H1 (cell line): Measurements from ENCODE around the gene MAFB. TPM values are rescaled to one million over a fixed set of nuclear protein-coding genes. Genes with fewer than 3 reads are reported as not detected.

Experiments used
- BRCA1 ChIP-seq: IDR thresholded peaks from 2 replicates; pipeline ENCODE4 v1.6.1; 2012; ENCODE audit warnings: low read depth, low read length, improper control_type of control experiment
- KDM1A ChIP-seq: fragments of 200-600, 300-600 bp; sonication (generic); IDR thresholded peaks from 2 replicates; pipeline ENCODE4 v1.7.1; 2016; ENCODE audit warnings: mild to moderate bottlenecking, low read length, borderline replicate concordance
- RAD21 ChIP-seq, 2 experiments: IDR thresholded peaks in 1 of 2; conservative IDR thresholded peaks in 1 of 2; 2 replicates each; pipeline ENCODE4 v1.6.1; 2011; ENCODE audit warnings: low read depth in 2 of 2, low read length in 2 of 2, improper control_type of control experiment in 1 of 2, inconsistent platforms in 1 of 2, mild to moderate bottlenecking in 1 of 2, moderate library complexity in 1 of 2
- RNF2 ChIP-seq: fragments of 200-900, 300-1000 bp; sonication (generic); IDR thresholded peaks from 2 replicates; pipeline ENCODE4 v1.7.1; 2016; ENCODE audit warnings: borderline replicate concordance, low read depth, mild to moderate bottlenecking, antibody characterized with exemption, low read length; ENCODE audit not compliant: poor library complexity, severe bottlenecking; ENCODE audit errors: missing control alignments
- polyA plus RNA-seq, 7 experiments: library from polyadenylated mRNA; depleted of rRNA in 3 of 7; stranded (reverse) in 5 of 7; unstranded in 2 of 7; fragments of >200 nt in 5 of 7; fragments of 200-250 nt in 2 of 7; gene quantifications; 1 replicate in 5 of 7; 2 replicates in 1 of 7; 4 replicates in 1 of 7; pipeline versions ENCODE4 v1.2.1 to v1.2.3, GENCODE V29; 2011 to 2013; ENCODE audit warnings: missing spikeins in 2 of 7, mixed read lengths in 2 of 7
- total RNA-seq: library from RNA; stranded (reverse); fragmentation: NEBNext Ultra II Directional; extraction: Animal tissue kit (Norgen Biotek cat#: 25700); gene quantifications from 2 replicates; pipeline ENCODE4 v1.2.1, GENCODE V29; 2021
- TF ChIP-seq, protein P1 (sequence below): IDR thresholded peaks from 2 replicates; pipeline ENCODE4 v1.6.1; 2011; ENCODE audit warnings: low read depth, mild to moderate bottlenecking, low read length; ENCODE audit not compliant: insufficient read depth

MAFB gene
- total and polyA plus RNA-seq, 2 of the 8 experiments (the other 6 are each of a cell fraction or from before 2014, with no cell fraction given) = 0.83 to 1.8 TPM

DNA sequence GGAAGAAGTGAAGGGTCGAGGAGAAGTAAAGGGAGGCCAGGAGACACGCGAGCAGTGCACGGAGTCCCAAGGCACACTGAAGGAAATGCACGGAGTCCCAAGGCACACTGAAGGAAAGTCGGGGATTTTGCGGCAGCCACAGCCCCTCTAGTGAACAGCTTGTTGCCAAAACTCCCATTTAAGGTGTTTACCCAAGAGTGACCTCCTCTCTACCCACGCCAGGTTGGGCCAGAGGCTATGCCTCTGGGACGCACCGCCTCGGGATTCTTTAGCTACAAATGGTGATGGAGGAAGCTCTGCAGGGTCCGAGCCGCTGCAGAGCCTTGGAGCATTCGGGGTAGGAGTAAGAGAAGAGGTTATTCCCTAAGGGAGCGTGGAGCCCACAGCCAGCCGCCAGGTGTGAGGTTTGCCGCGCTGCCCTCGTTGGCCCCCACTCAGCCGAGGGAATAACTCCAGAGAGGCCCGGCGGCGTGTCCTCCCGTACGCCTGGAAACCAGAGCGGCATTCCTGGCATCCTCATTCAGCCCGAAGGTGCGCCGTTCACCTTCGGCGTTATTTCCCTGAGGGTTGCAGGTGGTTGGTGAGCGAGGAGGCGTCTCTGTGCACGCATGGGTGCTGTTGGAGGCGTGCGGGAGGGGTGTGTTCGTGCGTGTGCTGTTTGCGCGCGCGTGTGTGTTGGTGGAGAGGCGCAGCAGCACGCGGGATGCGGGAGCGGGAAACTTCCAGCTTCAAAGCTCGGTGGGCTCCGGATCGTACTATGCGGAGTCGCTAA is 3.4 kb upstream of the MAFB start (continued):
- TF ChIP-seq BRCA1 (no peak), RNF2 (peak; percentile 53), KDM1A (no peak), RAD21 (IDR thresholded peaks at IDR 0.05 in 1 of 2, conservative IDR thresholded peaks at IDR 0.05 in 1 of 2; ENCODE audit: low read depth in 2 of 2, low read length in 2 of 2) (no peak)
- TF ChIP-seq, protein P1, sequence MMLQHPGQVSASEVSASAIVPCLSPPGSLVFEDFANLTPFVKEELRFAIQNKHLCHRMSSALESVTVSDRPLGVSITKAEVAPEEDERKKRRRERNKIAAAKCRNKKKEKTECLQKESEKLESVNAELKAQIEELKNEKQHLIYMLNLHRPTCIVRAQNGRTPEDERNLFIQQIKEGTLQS = no peak
